HEK293T (cell line): Measurements from ENCODE around the gene ATG2A.

Experiments used
- BHLHE40 ChIP-seq: fragments of 450-650 bp; IDR thresholded peaks from 2 replicates; pipeline ENCODE4 v1.6.1; 2016; ENCODE audit warnings: mild to moderate bottlenecking, moderate library complexity, borderline replicate concordance
- ELF4 ChIP-seq: fragments of 450-650 bp; IDR thresholded peaks from 2 replicates; pipeline ENCODE4 v1.6.1; 2017; ENCODE audit warnings: antibody characterized with exemption
- FOXK2 ChIP-seq: fragments of 450-650 bp; IDR thresholded peaks from 2 replicates; pipeline ENCODE4 v1.6.1; 2016; ENCODE audit warnings: mild to moderate bottlenecking
- FOXM1 ChIP-seq: fragments of 450-650 bp; IDR thresholded peaks from 2 replicates; pipeline ENCODE4 v1.6.1; 2017; ENCODE audit warnings: mild to moderate bottlenecking, borderline replicate concordance
- HDGF ChIP-seq: fragments of 450-650 bp; IDR thresholded peaks from 2 replicates; pipeline ENCODE4 v1.6.1; 2017; ENCODE audit warnings: antibody characterized with exemption, borderline replicate concordance
- LEF1 ChIP-seq: fragments of 450-650 bp; IDR thresholded peaks from 2 replicates; pipeline ENCODE4 v1.6.1; 2017; ENCODE audit warnings: mild to moderate bottlenecking, borderline replicate concordance
- NFRKB ChIP-seq: fragments of 450-650 bp; IDR thresholded peaks from 2 replicates; pipeline ENCODE4 v1.6.1; 2016; ENCODE audit warnings: mild to moderate bottlenecking, moderate library complexity
- SP1 ChIP-seq: fragments of 450-650 bp; IDR thresholded peaks from 2 replicates; pipeline ENCODE4 v1.6.1; 2017
- SUZ12 ChIP-seq: fragments of 450-650 bp; IDR thresholded peaks from 2 replicates; pipeline ENCODE4 v1.6.1; 2016; ENCODE audit warnings: mild to moderate bottlenecking
- TARDBP ChIP-seq: fragments of 450-650 bp; IDR thresholded peaks from 2 replicates; pipeline ENCODE4 v1.6.1; 2016
- ZNF384 ChIP-seq: fragments of 450-650 bp; IDR thresholded peaks from 2 replicates; pipeline ENCODE4 v1.6.1; 2016

GRCh38 chr11:64928957-64929356, 11.9 kb upstream of the ATG2A start:
- no peak for TF ChIP-seq BHLHE40
- no peak for TF ChIP-seq LEF1
- no peak for TF ChIP-seq SUZ12
- TF ChIP-seq FOXK2 = no peak
- TF ChIP-seq HDGF = no peak
- TF ChIP-seq ZNF384 = no peak
- no peak for TF ChIP-seq TARDBP
- no peak for TF ChIP-seq SP1
- TF ChIP-seq ELF4 = no peak
- TF ChIP-seq FOXM1 = no peak
- no peak for TF ChIP-seq NFRKB
